Mesodermal cell (in vitro differentiated cells): ENCODE data around the gene HLCS.

ENCODE experiments used
- H3K27ac ChIP-seq: 2 replicates; pipeline ENCODE4 v1.7.0; 2013; ENCODE audit warnings: mild to moderate bottlenecking, low read depth, low read length, moderate library complexity; ENCODE audit not compliant: severe bottlenecking
- H3K36me3 ChIP-seq: 2 replicates; pipeline ENCODE4 v1.7.1; 2013; ENCODE audit warnings: mild to moderate bottlenecking, low read length, moderate library complexity; ENCODE audit not compliant: control insufficient read depth, insufficient read depth
- H3K4me1 ChIP-seq: one replicate; pipeline ENCODE4 v1.7.1; 2013; ENCODE audit warnings: mild to moderate bottlenecking, low read length; ENCODE audit not compliant: insufficient read depth, control insufficient read depth, poor library complexity, severe bottlenecking
- H3K4me3 ChIP-seq: 2 replicates; pipeline ENCODE4 v1.7.0; 2013; ENCODE audit warnings: low read length, control low read depth, mild to moderate bottlenecking; ENCODE audit not compliant: insufficient read depth, poor library complexity, severe bottlenecking; ENCODE audit errors: extremely low read depth
- H3K9me3 ChIP-seq: 2 replicates; pipeline ENCODE4 v1.7.1; 2013; ENCODE audit warnings: mild to moderate bottlenecking, low read length, moderate library complexity; ENCODE audit not compliant: control insufficient read depth
- WGBS, 2 experiments: methylation state at CpG; one replicate each; pipeline ENCODE4 v1.1.5; 2013; ENCODE audit warnings: missing lambda C conversion rate in 2 of 2; ENCODE audit not compliant: insufficient coverage in 2 of 2; 5-methylcytosine and 5-hydroxymethylcytosine counted together

The HLCS gene

GRCh38 chr21:36892201-36892600 is 74.3 kb downstream of the HLCS start:
- no peak overlapping the region for H3K4me3 ChIP-seq
- H3K27ac ChIP-seq = no peak overlapping the region
- peaks cover 18% of the 10 kb centered on the region for H3K36me3 ChIP-seq
- WGBS, 2 experiments = 92 to 97% methylated on average over 10 to 11 of the region's 11 CpGs
- no peaks in the 10 kb centered on the region for H3K4me1 ChIP-seq
- H3K9me3 ChIP-seq = no peaks in the 10 kb centered on the region

GRCh38 chr21:36891692-36892091 is 74.8 kb downstream of the HLCS start:
- Histone ChIP-seq H3K4me3 (no peak overlapping the region), H3K36me3 (peaks cover 18% of the 10 kb centered on the region), H3K4me1 (no peaks in the 10 kb centered on the region), H3K9me3 (no peaks in the 10 kb centered on the region), H3K27ac (peak overlapping the region; percentile 23)
- 100% methylated on average over 2 of the region's 2 CpGs for whole genome bisulfite sequencing, 2 experiments

- 91 to 100% methylated on average over 3 to 5 of the region's 5 CpGs for WGBS, 2 experiments
- Histone ChIP-seq H3K36me3 (peaks cover 18% of the 10 kb centered on the region), H3K4me3 (no peak overlapping the region), H3K4me1 (no peaks in the 10 kb centered on the region), H3K27ac (no peak overlapping the region), H3K9me3 (no peaks in the 10 kb centered on the region)
Observed at GRCh38 chr21:36891121-36891520, 75.3 kb downstream of the HLCS start.

DNA sequence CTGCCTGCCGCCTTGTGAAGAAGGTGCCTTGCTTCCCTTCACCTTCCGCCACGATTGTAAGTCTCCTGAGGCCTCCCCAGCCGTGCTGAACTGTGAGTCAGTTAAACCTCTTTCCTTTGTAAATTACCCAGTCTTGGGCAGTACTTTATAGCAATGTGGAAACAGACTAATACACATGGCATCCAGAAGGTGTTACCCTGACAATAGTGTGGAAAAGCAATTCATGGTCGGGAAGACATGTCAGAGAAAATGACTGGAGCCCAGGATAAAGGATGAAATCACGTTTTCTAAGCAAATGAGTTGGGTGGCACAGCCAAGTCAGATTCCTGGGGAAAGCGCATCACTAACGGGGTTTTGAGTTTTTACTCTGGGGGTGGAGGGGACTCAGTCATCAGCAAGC is 76.4 kb downstream of the HLCS start:
- no peak overlapping the region for H3K27ac ChIP-seq
- 71 to 81% methylated on average over 2 to 5 of the region's 8 CpGs for WGBS, 2 experiments
- no peaks in the 10 kb centered on the region for H3K9me3 ChIP-seq
- H3K4me1 ChIP-seq = no peaks in the 10 kb centered on the region
- H3K36me3 ChIP-seq = peaks cover 15% of the 10 kb centered on the region
- H3K4me3 ChIP-seq = no peak overlapping the region

DNA sequence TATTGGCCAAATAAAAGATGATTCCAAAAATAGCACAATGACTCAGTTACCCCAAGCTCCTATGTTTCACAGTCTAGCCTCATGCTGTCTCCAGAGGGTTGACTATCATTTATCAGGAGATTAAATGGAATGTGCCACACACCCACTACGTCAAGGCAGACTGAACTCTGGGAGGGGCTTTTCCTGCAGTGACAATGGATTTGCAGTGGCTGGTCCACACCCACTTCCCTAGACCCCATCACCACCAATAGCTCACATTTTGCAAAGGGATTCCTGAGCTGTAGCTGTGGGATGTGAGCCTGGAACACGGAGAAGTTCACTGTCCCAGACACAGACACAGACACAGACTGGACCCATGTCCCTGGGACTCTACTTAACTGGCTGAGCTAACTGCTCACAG is 77.1 kb downstream of the HLCS start:
- peaks cover 10% of the 10 kb centered on the region for H3K36me3 ChIP-seq
- H3K4me3 ChIP-seq = no peak overlapping the region
- no peak overlapping the region for H3K27ac ChIP-seq
- peaks cover under 1% of the 10 kb centered on the region for H3K9me3 ChIP-seq
- WGBS, 2 experiments = 93 to 100% methylated on average over 1 to 2 of the region's 2 CpGs
- no peaks in the 10 kb centered on the region for H3K4me1 ChIP-seq

GRCh38 chr21:36888466-36888865 is 78.0 kb downstream of the HLCS start:
- no peaks in the 10 kb centered on the region for H3K4me1 ChIP-seq
- no peak overlapping the region for H3K27ac ChIP-seq
- peaks cover 10% of the 10 kb centered on the region for H3K9me3 ChIP-seq
- WGBS, 2 experiments = 84 to 88% methylated on average over 4 to 5 of the region's 5 CpGs
- peaks cover 6% of the 10 kb centered on the region for H3K36me3 ChIP-seq
- H3K4me3 ChIP-seq = no peak overlapping the region

GRCh38 chr21:36887963-36888362 is 78.5 kb downstream of the HLCS start:
- Histone ChIP-seq H3K4me3 (no peak overlapping the region), H3K9me3 (peaks cover 12% of the 10 kb centered on the region), H3K27ac (no peak overlapping the region), H3K36me3 (peaks cover 6% of the 10 kb centered on the region), H3K4me1 (no peaks in the 10 kb centered on the region)
- 77 to 81% methylated on average over 2 to 3 of the region's 5 CpGs for WGBS, 2 experiments

DNA sequence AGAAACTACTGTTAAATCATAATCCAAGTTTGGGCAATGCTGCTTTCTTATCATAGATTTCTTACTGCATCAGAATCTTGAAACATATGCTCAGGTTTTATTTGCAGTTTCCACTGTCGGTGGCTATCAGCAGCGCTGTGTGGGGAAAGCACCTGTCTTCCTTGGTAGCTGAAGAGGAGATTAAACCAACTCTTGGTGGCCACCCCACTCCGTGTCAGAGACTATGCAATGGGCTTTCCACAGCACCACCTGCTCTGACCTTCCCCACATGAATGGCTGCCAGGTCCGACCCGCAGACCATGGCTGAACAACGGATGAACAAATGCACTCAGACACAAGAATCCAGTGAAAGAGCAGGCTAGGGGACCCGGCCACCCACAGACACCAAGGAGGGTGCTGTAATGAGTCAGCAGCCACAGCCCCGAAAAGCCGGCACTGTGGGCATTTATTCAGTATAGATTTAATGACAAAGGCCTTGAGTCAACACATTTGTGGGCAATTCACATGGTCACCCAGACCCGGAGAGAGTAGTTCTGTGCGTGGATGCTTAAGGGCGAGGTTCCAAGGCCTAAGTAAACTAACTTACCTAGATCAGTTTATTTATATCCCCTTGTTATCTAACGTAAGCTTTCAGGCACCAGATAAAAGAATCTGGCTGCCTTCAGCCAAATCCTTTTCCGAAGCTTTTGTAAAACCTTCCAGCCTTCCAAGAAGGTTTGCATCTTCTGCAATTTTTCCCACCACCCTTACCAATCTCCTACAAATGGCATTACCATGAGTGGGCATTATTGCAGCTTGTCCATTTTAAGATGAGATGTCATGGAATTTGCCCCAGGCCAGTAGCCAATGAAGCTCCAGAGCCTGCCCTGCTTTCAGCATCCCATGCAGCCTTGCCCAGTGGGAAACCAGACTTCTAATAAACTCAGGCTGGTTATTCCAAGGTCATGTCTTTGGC is 82.7 kb downstream of the HLCS start:
- 97% methylated on average over 12 to 14 of the region's 14 CpGs for WGBS, 2 experiments
- no peak overlapping the region for H3K4me3 ChIP-seq
- H3K36me3 ChIP-seq = no peaks in the 10 kb centered on the region
- no peaks in the 10 kb centered on the region for H3K4me1 ChIP-seq
- H3K9me3 ChIP-seq = peaks cover 15% of the 10 kb centered on the region
- H3K27ac ChIP-seq = no peak overlapping the region

DNA sequence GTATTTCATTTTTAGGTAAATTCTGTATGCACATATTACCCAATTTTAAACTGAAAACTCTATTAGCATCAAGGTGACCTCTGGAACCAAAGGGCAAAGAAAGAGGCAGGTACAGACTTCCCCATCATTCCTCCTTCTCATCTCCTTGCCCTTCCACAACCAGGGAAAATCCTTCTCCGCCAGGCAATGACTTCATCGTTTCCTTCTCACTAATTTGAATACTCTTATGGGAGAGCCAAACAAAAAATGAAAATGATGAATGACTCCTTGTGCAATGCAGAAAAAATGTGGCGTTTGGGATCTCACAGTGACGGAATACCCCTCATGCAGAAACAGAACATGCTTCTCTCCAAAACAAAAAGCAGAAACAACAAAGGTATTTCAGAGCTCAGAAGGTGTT is 83.7 kb downstream of the HLCS start:
- Histone ChIP-seq H3K27ac (no peak overlapping the region), H3K4me3 (no peak overlapping the region), H3K9me3 (peaks cover 15% of the 10 kb centered on the region), H3K36me3 (no peaks in the 10 kb centered on the region), H3K4me1 (no peaks in the 10 kb centered on the region)
- 100% methylated on average over 1 of the region's 4 CpGs; no CpG with 5 or more reads in 1 of the 2 experiments for WGBS, 2 experiments

DNA sequence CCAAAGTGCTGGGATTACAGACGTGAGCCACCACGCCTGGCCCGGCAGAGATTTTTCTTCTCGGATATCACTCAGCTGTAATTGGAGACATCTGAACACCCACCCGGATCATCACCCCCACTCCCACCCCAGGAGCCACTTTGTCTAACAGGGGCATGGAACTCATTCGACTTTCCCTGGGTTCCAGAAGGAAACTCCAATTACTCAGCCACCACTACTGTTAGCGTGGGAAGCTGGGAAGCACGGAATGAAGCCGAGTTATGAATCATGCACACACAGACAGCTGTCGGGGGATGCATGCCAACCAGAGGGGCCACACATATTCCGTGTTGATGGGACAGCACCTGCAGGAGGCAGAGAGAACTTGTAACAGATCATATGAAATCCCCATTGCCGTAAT is 85.2 kb downstream of the HLCS start:
- Histone ChIP-seq H3K4me1 (no peaks in the 10 kb centered on the region), H3K27ac (no peak overlapping the region), H3K4me3 (no peak overlapping the region), H3K36me3 (no peaks in the 10 kb centered on the region), H3K9me3 (peaks cover 15% of the 10 kb centered on the region)
- 91 to 96% methylated on average over 8 to 12 of the region's 12 CpGs for WGBS, 2 experiments

GRCh38 chr21:36879827-36880226 is 86.6 kb downstream of the HLCS start:
- H3K36me3 ChIP-seq = no peaks in the 10 kb centered on the region
- H3K27ac ChIP-seq = no peak overlapping the region
- no peak overlapping the region for H3K4me3 ChIP-seq
- peaks cover 15% of the 10 kb centered on the region for H3K9me3 ChIP-seq
- H3K4me1 ChIP-seq = no peaks in the 10 kb centered on the region
- WGBS, 2 experiments = 85 to 94% methylated on average over 2 of the region's 4 CpGs
